ENCODE results near the gene SORCS2.
"Not testable (repeated sequence)": the region's sequence is repeated elsewhere in the genome, so short reads cannot be mapped to it uniquely, and the experiment has no call there.

The SORCS2 gene

GRCh38 chr4:7573576-7574091, 381.3 kb downstream of the SORCS2 start:
- peaks cover 30% of the 10 kb centered on the region for H3K9me3 ChIP-seq (ENCODE audit: insufficient read depth, low read depth, low read length)
- H3K27me3 ChIP-seq (ENCODE audit: insufficient read depth, low read length) = no peaks in the 10 kb centered on the region
- H3K9ac ChIP-seq (ENCODE audit: low read depth, low read length) = no peak overlapping the region
- no peak overlapping the region for H3K4me3 ChIP-seq (ENCODE audit: low read length)
- H3K4me1 ChIP-seq (ENCODE audit: insufficient read depth, low read length) = no peaks in the 10 kb centered on the region; the same call in 1 of the 2 replicates
- H3K36me3 ChIP-seq (ENCODE audit: insufficient read depth, low read depth, low read length) = no peaks in the 10 kb centered on the region
- no peak overlapping the region for H3K27ac ChIP-seq (ENCODE audit: low read length)

GRCh38 chr4:7574287-7575014, 382.1 kb downstream of the SORCS2 start:
- H3K27ac ChIP-seq (ENCODE audit: low read length) = no peak overlapping the region
- H3K9ac ChIP-seq (ENCODE audit: low read depth, low read length) = no peak overlapping the region
- H3K36me3 ChIP-seq (ENCODE audit: insufficient read depth, low read depth, low read length) = no peaks in the 10 kb centered on the region
- H3K4me3 ChIP-seq (ENCODE audit: low read length) = no peak overlapping the region
- H3K4me1 ChIP-seq (ENCODE audit: insufficient read depth, low read length) = no peaks in the 10 kb centered on the region; the same call in 1 of the 2 replicates
- H3K9me3 ChIP-seq (ENCODE audit: insufficient read depth, low read depth, low read length) = peaks cover 38% of the 10 kb centered on the region
- H3K27me3 ChIP-seq (ENCODE audit: insufficient read depth, low read length) = no peaks in the 10 kb centered on the region

- Histone ChIP-seq H3K27me3 (ENCODE audit: insufficient read depth, low read length) (no peaks in the 10 kb centered on the region), H3K4me3 (ENCODE audit: low read length) (no peak overlapping the region), H3K4me1 (ENCODE audit: insufficient read depth, low read length) (no peaks in the 10 kb centered on the region; the same call in 1 of the 2 replicates), H3K9ac (ENCODE audit: low read depth, low read length) (no peak overlapping the region), H3K36me3 (ENCODE audit: insufficient read depth, low read depth, low read length) (no peaks in the 10 kb centered on the region), H3K27ac (ENCODE audit: low read length) (no peak overlapping the region), H3K9me3 (ENCODE audit: insufficient read depth, low read depth, low read length) (peaks cover 43% of the 10 kb centered on the region)
These were observed 383.1 kb downstream of the SORCS2 start for GRCh38 chr4:7575426-7575825.

GRCh38 chr4:7577361-7578039, 385.2 kb downstream of the SORCS2 start:
- not testable (repeated sequence) for H3K9ac ChIP-seq (ENCODE audit: low read depth, low read length); H3K4me3 ChIP-seq (ENCODE audit: low read length); H3K27ac ChIP-seq (ENCODE audit: low read length); H3K27me3 ChIP-seq (ENCODE audit: insufficient read depth, low read length); H3K36me3 ChIP-seq (ENCODE audit: insufficient read depth, low read depth, low read length); H3K4me1 ChIP-seq (ENCODE audit: insufficient read depth, low read length)
- peaks cover 43% of the 10 kb centered on the region for H3K9me3 ChIP-seq (ENCODE audit: insufficient read depth, low read depth, low read length)

GRCh38 chr4:7581477-7581876, 389.1 kb downstream of the SORCS2 start:
- Histone ChIP-seq H3K4me3 (ENCODE audit: low read length) (no peak overlapping the region), H3K27me3 (ENCODE audit: insufficient read depth, low read length) (no peaks in the 10 kb centered on the region), H3K9ac (ENCODE audit: low read depth, low read length) (no peak overlapping the region), H3K4me1 (ENCODE audit: insufficient read depth, low read length) (no peaks in the 10 kb centered on the region), H3K36me3 (ENCODE audit: insufficient read depth, low read depth, low read length) (no peaks in the 10 kb centered on the region), H3K27ac (ENCODE audit: low read length) (no peak overlapping the region), H3K9me3 (ENCODE audit: insufficient read depth, low read depth, low read length) (peaks cover 33% of the 10 kb centered on the region)

GRCh38 chr4:7582313-7583097, 390.2 kb downstream of the SORCS2 start:
- no peak overlapping the region for H3K4me3 ChIP-seq (ENCODE audit: low read length)
- no peak overlapping the region for H3K9ac ChIP-seq (ENCODE audit: low read depth, low read length)
- no peaks in the 10 kb centered on the region for H3K27me3 ChIP-seq (ENCODE audit: insufficient read depth, low read length)
- no peak overlapping the region for H3K27ac ChIP-seq (ENCODE audit: low read length)
- H3K9me3 ChIP-seq (ENCODE audit: insufficient read depth, low read depth, low read length) = peaks cover 25% of the 10 kb centered on the region
- H3K4me1 ChIP-seq (ENCODE audit: insufficient read depth, low read length) = no peaks in the 10 kb centered on the region
- H3K36me3 ChIP-seq (ENCODE audit: insufficient read depth, low read depth, low read length) = no peaks in the 10 kb centered on the region

GRCh38 chr4:7584098-7584497, 391.8 kb downstream of the SORCS2 start:
- no peaks in the 10 kb centered on the region for H3K27me3 ChIP-seq (ENCODE audit: insufficient read depth, low read length)
- peaks cover 9% of the 10 kb centered on the region; the same call in 1 of the 2 replicates for H3K9me3 ChIP-seq (ENCODE audit: insufficient read depth, low read depth, low read length)
- H3K27ac ChIP-seq (ENCODE audit: low read length) = no peak overlapping the region
- no peak overlapping the region for H3K4me3 ChIP-seq (ENCODE audit: low read length)
- H3K9ac ChIP-seq (ENCODE audit: low read depth, low read length) = no peak overlapping the region
- no peaks in the 10 kb centered on the region for H3K4me1 ChIP-seq (ENCODE audit: insufficient read depth, low read length)
- H3K36me3 ChIP-seq (ENCODE audit: insufficient read depth, low read depth, low read length) = no peaks in the 10 kb centered on the region

GRCh38 chr4:7584606-7585159, 392.3 kb downstream of the SORCS2 start:
- no peaks in the 10 kb centered on the region for H3K4me1 ChIP-seq (ENCODE audit: insufficient read depth, low read length)
- no peaks in the 10 kb centered on the region for H3K27me3 ChIP-seq (ENCODE audit: insufficient read depth, low read length)
- no peak overlapping the region for H3K4me3 ChIP-seq (ENCODE audit: low read length)
- no peaks in the 10 kb centered on the region for H3K36me3 ChIP-seq (ENCODE audit: insufficient read depth, low read depth, low read length)
- H3K9me3 ChIP-seq (ENCODE audit: insufficient read depth, low read depth, low read length) = peaks cover 3% of the 10 kb centered on the region; the same call in 1 of the 2 replicates
- no peak overlapping the region for H3K9ac ChIP-seq (ENCODE audit: low read depth, low read length)
- H3K27ac ChIP-seq (ENCODE audit: low read length) = no peak overlapping the region

GRCh38 chr4:7585768-7586167, 393.4 kb downstream of the SORCS2 start:
- no peaks in the 10 kb centered on the region for H3K4me1 ChIP-seq (ENCODE audit: insufficient read depth, low read length)
- H3K27ac ChIP-seq (ENCODE audit: low read length) = no peak overlapping the region
- H3K4me3 ChIP-seq (ENCODE audit: low read length) = no peak overlapping the region
- no peak overlapping the region for H3K9ac ChIP-seq (ENCODE audit: low read depth, low read length)
- no peaks in the 10 kb centered on the region for H3K9me3 ChIP-seq (ENCODE audit: insufficient read depth, low read depth, low read length)
- H3K36me3 ChIP-seq (ENCODE audit: insufficient read depth, low read depth, low read length) = no peaks in the 10 kb centered on the region
- no peaks in the 10 kb centered on the region for H3K27me3 ChIP-seq (ENCODE audit: insufficient read depth, low read length)

- H3K9me3 ChIP-seq (ENCODE audit: insufficient read depth, low read depth, low read length) = no peaks in the 10 kb centered on the region
- H3K27ac ChIP-seq (ENCODE audit: low read length) = no peak overlapping the region
- no peaks in the 10 kb centered on the region for H3K36me3 ChIP-seq (ENCODE audit: insufficient read depth, low read depth, low read length)
- H3K27me3 ChIP-seq (ENCODE audit: insufficient read depth, low read length) = no peaks in the 10 kb centered on the region
- no peak overlapping the region for H3K9ac ChIP-seq (ENCODE audit: low read depth, low read length)
- no peak overlapping the region for H3K4me3 ChIP-seq (ENCODE audit: low read length)
- no peaks in the 10 kb centered on the region for H3K4me1 ChIP-seq (ENCODE audit: insufficient read depth, low read length)
These were observed 395.4 kb downstream of the SORCS2 start for GRCh38 chr4:7587433-7588405.

All from iPS-20b (cell line).